GM12878 (cell line): ENCODE data around the gene PCCA. TPM values are rescaled to one million over a fixed set of nuclear protein-coding genes. Genes with fewer than 3 reads are reported as not detected.

Experiments used
- ATAC-seq: fragments of 200-7000 bp; cut with Tn5 transposase; 3 replicates; pipeline ENCODE4 v1.9.1; 2020; ENCODE audit warnings: mild to moderate bottlenecking, moderate library complexity
- BruUV-seq: library from RNA; stranded (reverse); fragments of 400-500 nt; replicated peaks from 2 replicates; lab custom pipeline; 2021; lab: Mats Ljungman, UMichigan
- CTCF ChIA-PET: fragments of 300-600 bp; sonication (Branson Sonifier 250); formaldehyde crosslinking; extraction: SDS; loops from one replicate; lab custom pipeline; 2021; ENCODE audit warnings: inconsistent platforms; lab: Yijun Ruan, JAX
- POLR2A ChIA-PET: fragments of 350-600 bp; formaldehyde crosslinking; extraction: SDS; loops from one replicate; lab custom pipeline; 2021; ENCODE audit warnings: inconsistent platforms; lab: Charles Lee
- RAD21 ChIA-PET: fragments of 300-600 bp; sonication (Branson Sonifier 250); formaldehyde crosslinking; loops from one replicate; lab custom pipeline; 2023; ENCODE audit warnings: antibody characterized with exemption; ENCODE audit not compliant: unreplicated experiment; lab: Charles Lee
- SMC1A ChIA-PET: fragments of 300-600 bp; sonication (Branson Sonifier 250); formaldehyde crosslinking; loops from one replicate; lab custom pipeline; 2023; ENCODE audit not compliant: unreplicated experiment, uncharacterized antibody; lab: Charles Lee
- DNase-seq: peaks from one replicate; pipeline ENCODE4 v3.0.0-alpha.2; 2011; ENCODE audit warnings: low read depth, low spot score
- FAIRE-seq: peaks from 3 replicates; lab custom pipeline; 2011; peaks lifted over from hg19 to GRCh38; lab: Jason Lieb, UNC
- H2AFZ ChIP-seq: 2 replicates; pipeline ENCODE4 v1.6.0; 2011; ENCODE audit warnings: low read depth, low read length, control low read depth; ENCODE audit not compliant: control insufficient read depth
- H3K27ac ChIP-seq: 2 replicates; pipeline ENCODE4 v1.5.1; 2011; ENCODE audit warnings: control low read depth; ENCODE audit not compliant: control insufficient read depth, insufficient read depth
- H3K27me3 ChIP-seq, 2 experiments: replicated peaks in 1 of 2; 2 replicates each; pipeline versions ENCODE4 v1.6.0 to v1.6.1; 2011; ENCODE audit warnings: low read length in 1 of 2; ENCODE audit not compliant: control insufficient read depth in 2 of 2, insufficient read depth in 2 of 2
- H3K36me3 ChIP-seq, 2 experiments: 2 replicates each; pipeline ENCODE4 v1.5.1; 2011; ENCODE audit warnings: low read length in 1 of 2; ENCODE audit not compliant: control insufficient read depth in 2 of 2, insufficient read depth in 2 of 2
- H3K4me1 ChIP-seq: 2 replicates; pipeline ENCODE4 v1.6.1; 2011; ENCODE audit warnings: mild to moderate bottlenecking, low read length, moderate library complexity, mixed read lengths; ENCODE audit not compliant: control insufficient read depth, insufficient read depth
- H3K4me2 ChIP-seq: 2 replicates; pipeline ENCODE4 v1.6.0; 2011; ENCODE audit warnings: control low read depth; ENCODE audit not compliant: control insufficient read depth, insufficient read depth
- H3K4me3 ChIP-seq: fragments of 200-600 bp; sonication (generic); 2 replicates; pipeline ENCODE4 v1.5.1; 2016
- H3K79me2 ChIP-seq: 2 replicates; pipeline ENCODE4 v1.6.0; 2011; ENCODE audit warnings: low read length; ENCODE audit not compliant: control insufficient read depth, insufficient read depth
- H3K9ac ChIP-seq: 2 replicates; pipeline ENCODE4 v1.8.0; 2011; ENCODE audit warnings: low read length, control low read depth, mixed read lengths; ENCODE audit not compliant: control insufficient read depth, insufficient read depth
- H3K9me3 ChIP-seq: replicated peaks from 3 replicates; pipeline ENCODE4 v1.5.1; 2011; ENCODE audit warnings: mild to moderate bottlenecking, low read length; ENCODE audit not compliant: control insufficient read depth, insufficient read depth
- H4K20me1 ChIP-seq: 2 replicates; pipeline ENCODE4 v1.6.0; 2011; ENCODE audit not compliant: control insufficient read depth, insufficient read depth
- EP300 ChIP-seq, 2 experiments: fragments of 150-350 bp in 1 of 2; IDR thresholded peaks; 2 replicates each; pipeline ENCODE4 v1.6.1; 2011 to 2012; ENCODE audit warnings: low read depth in 2 of 2, low read length in 2 of 2, borderline replicate concordance in 1 of 2, improper control_type of control experiment in 1 of 2, inconsistent platforms in 1 of 2; ENCODE audit not compliant: control insufficient read depth in 1 of 2
- ETV6 ChIP-seq, 2 experiments: fragments of 450-650 bp in 1 of 2; IDR thresholded peaks in 1 of 2; conservative IDR thresholded peaks in 1 of 2; 2 replicates each; pipeline ENCODE4 v1.6.1; 2014; ENCODE audit warnings: antibody characterized with exemption in 1 of 2, borderline replicate concordance in 1 of 2, low read depth in 1 of 2, mild to moderate bottlenecking in 1 of 2, moderate library complexity in 1 of 2
- EZH2 ChIP-seq: IDR thresholded peaks from 2 replicates; pipeline ENCODE4 v1.6.1; 2012; ENCODE audit warnings: low read depth, mild to moderate bottlenecking, control low read depth, inconsistent platforms, low read length, borderline replicate concordance; ENCODE audit not compliant: control insufficient read depth
- FOS ChIP-seq: IDR thresholded peaks from 3 replicates; pipeline ENCODE4 v1.6.1; 2011; ENCODE audit warnings: borderline replicate concordance; ENCODE audit not compliant: insufficient read length; ENCODE audit errors: extremely low read depth
- MYB ChIP-seq: fragments of 150-350 bp; IDR thresholded peaks from 2 replicates; pipeline ENCODE4 v1.6.1; 2014; ENCODE audit warnings: mild to moderate bottlenecking, low read depth, low read length, borderline replicate concordance
- RAD21 ChIP-seq: IDR thresholded peaks from 2 replicates; pipeline ENCODE4 v1.6.1; 2011; ENCODE audit warnings: mild to moderate bottlenecking, low read depth, low read length, moderate library complexity; ENCODE audit not compliant: insufficient read depth
- SPI1 ChIP-seq: IDR thresholded peaks from 2 replicates; pipeline ENCODE4 v1.6.1; 2011; ENCODE audit warnings: low read depth, mild to moderate bottlenecking, low read length, moderate library complexity, borderline replicate concordance; ENCODE audit not compliant: insufficient read depth
- SRF ChIP-seq, 2 experiments: IDR thresholded peaks; 2 replicates each; pipeline ENCODE4 v1.6.1; 2011; ENCODE audit warnings: low read depth in 2 of 2, low read length in 2 of 2, mild to moderate bottlenecking in 1 of 2, moderate library complexity in 1 of 2
- TCF12 ChIP-seq: IDR thresholded peaks from 2 replicates; pipeline ENCODE4 v1.6.1; 2011; ENCODE audit warnings: low read depth, mild to moderate bottlenecking, low read length
- TCF3 ChIP-seq: IDR thresholded peaks from 2 replicates; pipeline ENCODE4 v1.6.1; 2012; ENCODE audit warnings: low read depth, mild to moderate bottlenecking, low read length, borderline replicate concordance; ENCODE audit not compliant: insufficient read depth
- ZNF24 ChIP-seq: fragments of 450-650 bp; IDR thresholded peaks from 2 replicates; pipeline ENCODE4 v1.6.1; 2017; ENCODE audit warnings: antibody characterized with exemption, mild to moderate bottlenecking
- WGBS: methylation state at CpG from one replicate; pipeline ENCODE4 v1.1.6; 2016; ENCODE audit warnings: low lambda C conversion rate; ENCODE audit not compliant: insufficient replicate concordance, insufficient coverage; ENCODE audit errors: missing lambda C conversion rate; 5-methylcytosine and 5-hydroxymethylcytosine counted together
- in situ Hi-C: fragments of 300-500 bp; cut with MboI; formaldehyde crosslinking; loops from 9 replicates; pipeline ENCODE4 v1.14.3; 2018; ENCODE audit warnings: mixed read lengths
- intact Hi-C: fragments of 100-400 bp; cut with micrococcal nuclease; formaldehyde crosslinking; loops from one replicate; pipeline ENCODE4 v1.14.2; 2022; ENCODE audit not compliant: unreplicated experiment
- polyA plus RNA-seq, 11 experiments: library from polyadenylated mRNA; depleted of rRNA in 4 of 11; unstranded in 6 of 11; stranded (reverse) in 5 of 11; fragments of >200 nt; fragmentation: Nextera tagmentation in 4 of 11; fragmentation: Illumina TruSeq in 1 of 11; extraction: Ambion mirVana in 4 of 11; extraction: Trizol in 1 of 11; gene quantifications; 1 replicate in 1 of 11; 2 replicates in 10 of 11; pipeline versions ENCODE4 v1.2.1 to v1.2.3, GENCODE V29; 2011 to 2016; ENCODE audit warnings: inconsistent platforms in 2 of 11, missing spikeins in 2 of 11, low read depth in 1 of 11
- total RNA-seq, 4 experiments: library from RNA; depleted of rRNA in 3 of 4; stranded (reverse); fragments of >200 nt in 3 of 4; fragmentation: Illumina TruSeq in 1 of 4; extraction: Trizol in 1 of 4; gene quantifications; 2 replicates each; pipeline versions ENCODE4 v1.2.1 to v1.2.3, GENCODE V29; 2013 to 2021
- TF ChIP-seq, protein P1 (sequence below): IDR thresholded peaks from 2 replicates; pipeline ENCODE4 v1.6.1; 2012; ENCODE audit warnings: low read depth, low read length, improper control_type of control experiment
- TF ChIP-seq, protein P2 (sequence below): fragments of 450-650 bp; formaldehyde crosslinking; IDR thresholded peaks from 2 replicates; pipeline ENCODE4 v1.4.0; 2022; ENCODE audit warnings: mild to moderate bottlenecking, moderate library complexity
- TF ChIP-seq, protein P3 (sequence below): IDR thresholded peaks from 2 replicates; pipeline ENCODE4 v1.6.1; 2012; ENCODE audit warnings: low read depth, low read length, improper control_type of control experiment

Gene PCCA
- total and polyA plus RNA-seq, 10 of the 15 experiments (the other 5 are each of a cell fraction or from before 2014, with no cell fraction given), result 5.9 to 18.2 (median 12.4) TPM

DNA sequence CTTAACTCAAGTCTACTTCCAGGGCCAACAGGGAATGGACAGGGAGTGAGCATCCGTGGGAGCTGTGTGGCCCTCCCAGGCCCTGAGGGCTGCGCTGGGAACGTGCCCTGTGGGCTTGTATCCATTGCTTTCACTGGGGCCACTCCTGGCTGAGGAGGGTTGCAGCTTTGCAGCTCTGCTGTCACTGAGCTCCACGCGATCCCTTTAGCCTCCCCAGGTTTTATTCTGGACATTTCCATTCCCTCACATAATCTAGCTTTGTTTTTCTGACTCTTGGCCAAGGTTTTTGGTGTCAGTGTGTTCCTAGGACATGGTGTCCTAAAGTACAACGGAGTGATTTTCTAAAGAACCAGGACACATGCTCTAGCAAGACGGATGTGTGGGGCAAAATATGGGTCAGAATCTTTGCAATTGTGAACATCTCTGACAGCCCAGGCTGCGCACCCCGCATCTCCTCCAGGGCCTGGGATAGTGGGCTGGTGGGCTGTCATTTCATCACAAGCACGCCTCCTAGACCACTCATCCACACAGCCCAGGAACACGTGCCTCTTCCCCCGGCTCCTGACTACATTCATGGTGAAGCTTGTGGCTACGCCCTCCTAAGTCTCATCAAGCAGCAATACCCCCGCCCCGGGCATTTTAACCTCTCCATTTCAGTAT lies 471.7 kb downstream of the PCCA start:
- Histone ChIP-seq H3K36me3 (no peaks in the 10 kb centered on the region), H2AFZ (no peak overlapping the region), H3K27ac (no peak overlapping the region), H3K9me3 (no peaks in the 10 kb centered on the region), H4K20me1 (no peaks in the 10 kb centered on the region), H3K4me3 (no peak overlapping the region), H3K79me2 (no peaks in the 10 kb centered on the region), H3K4me2 (no peak overlapping the region), H3K27me3 (no peaks in the 10 kb centered on the region), H3K9ac (no peak overlapping the region), H3K4me1 (no peaks in the 10 kb centered on the region)
- ATAC-seq (no peak), FAIRE-seq (no peak), DNase-seq (no peak)
- RAD21 ChIA-PET, result interaction anchor here (1.6 kb wide), 1 partner anchor 12 kb away, joined by 4 read pairs; no protein-coding TSS in a partner anchor
- WGBS, result 70% methylated on average over 15 of the region's 15 CpGs
- TF ChIP-seq, protein P1, sequence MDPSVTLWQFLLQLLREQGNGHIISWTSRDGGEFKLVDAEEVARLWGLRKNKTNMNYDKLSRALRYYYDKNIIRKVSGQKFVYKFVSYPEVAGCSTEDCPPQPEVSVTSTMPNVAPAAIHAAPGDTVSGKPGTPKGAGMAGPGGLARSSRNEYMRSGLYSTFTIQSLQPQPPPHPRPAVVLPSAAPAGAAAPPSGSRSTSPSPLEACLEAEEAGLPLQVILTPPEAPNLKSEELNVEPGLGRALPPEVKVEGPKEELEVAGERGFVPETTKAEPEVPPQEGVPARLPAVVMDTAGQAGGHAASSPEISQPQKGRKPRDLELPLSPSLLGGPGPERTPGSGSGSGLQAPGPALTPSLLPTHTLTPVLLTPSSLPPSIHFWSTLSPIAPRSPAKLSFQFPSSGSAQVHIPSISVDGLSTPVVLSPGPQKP, result no peak
- TF ChIP-seq EZH2 (no peak), TCF3 (no peak), SRF (IDR thresholded peaks at IDR 0.05; ENCODE audit: low read depth in 2 of 2, low read length in 2 of 2) (no peak), RAD21 (no peak), MYB (no peak), EP300 (IDR thresholded peaks at IDR 0.05; ENCODE audit: borderline replicate concordance in 1 of 2, control insufficient read depth in 1 of 2, low read depth in 2 of 2, low read length in 2 of 2) (no peak), ZNF24 (no peak), FOS (no peak), SPI1 (no peak), TCF12 (no peak), ETV6 (conservative IDR thresholded peaks at IDR 0.05 in 1 of 2, IDR thresholded peaks at IDR 0.05 in 1 of 2; ENCODE audit: borderline replicate concordance in 1 of 2, low read depth in 1 of 2) (no peak)
- TF ChIP-seq, protein P2, sequence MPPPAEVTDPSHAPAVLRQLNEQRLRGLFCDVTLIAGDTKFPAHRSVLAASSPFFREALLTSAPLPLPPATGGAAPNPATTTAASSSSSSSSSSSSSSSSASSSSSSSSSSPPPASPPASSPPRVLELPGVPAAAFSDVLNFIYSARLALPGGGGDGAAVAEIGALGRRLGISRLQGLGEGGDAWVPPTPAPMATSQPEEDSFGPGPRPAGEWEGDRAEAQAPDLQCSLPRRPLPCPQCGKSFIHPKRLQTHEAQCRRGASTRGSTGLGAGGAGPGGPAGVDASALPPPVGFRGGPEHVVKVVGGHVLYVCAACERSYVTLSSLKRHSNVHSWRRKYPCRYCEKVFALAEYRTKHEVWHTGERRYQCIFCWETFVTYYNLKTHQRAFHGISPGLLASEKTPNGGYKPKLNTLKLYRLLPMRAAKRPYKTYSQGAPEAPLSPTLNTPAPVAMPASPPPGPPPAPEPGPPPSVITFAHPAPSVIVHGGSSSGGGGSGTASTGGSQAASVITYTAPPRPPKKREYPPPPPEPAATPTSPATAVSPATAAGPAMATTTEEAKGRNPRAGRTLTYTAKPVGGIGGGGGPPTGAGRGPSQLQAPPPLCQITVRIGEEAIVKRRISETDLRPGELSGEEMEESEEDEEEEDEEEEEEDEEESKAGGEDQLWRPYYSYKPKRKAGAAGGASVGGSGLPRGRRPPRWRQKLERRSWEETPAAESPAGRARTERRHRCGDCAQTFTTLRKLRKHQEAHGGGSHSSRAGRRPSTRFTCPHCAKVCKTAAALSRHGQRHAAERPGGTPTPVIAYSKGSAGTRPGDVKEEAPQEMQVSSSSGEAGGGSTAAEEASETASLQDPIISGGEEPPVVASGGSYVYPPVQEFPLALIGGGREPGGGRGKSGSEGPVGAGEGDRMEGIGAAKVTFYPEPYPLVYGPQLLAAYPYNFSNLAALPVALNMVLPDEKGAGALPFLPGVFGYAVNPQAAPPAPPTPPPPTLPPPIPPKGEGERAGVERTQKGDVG, result no peak
- TF ChIP-seq, protein P3, sequence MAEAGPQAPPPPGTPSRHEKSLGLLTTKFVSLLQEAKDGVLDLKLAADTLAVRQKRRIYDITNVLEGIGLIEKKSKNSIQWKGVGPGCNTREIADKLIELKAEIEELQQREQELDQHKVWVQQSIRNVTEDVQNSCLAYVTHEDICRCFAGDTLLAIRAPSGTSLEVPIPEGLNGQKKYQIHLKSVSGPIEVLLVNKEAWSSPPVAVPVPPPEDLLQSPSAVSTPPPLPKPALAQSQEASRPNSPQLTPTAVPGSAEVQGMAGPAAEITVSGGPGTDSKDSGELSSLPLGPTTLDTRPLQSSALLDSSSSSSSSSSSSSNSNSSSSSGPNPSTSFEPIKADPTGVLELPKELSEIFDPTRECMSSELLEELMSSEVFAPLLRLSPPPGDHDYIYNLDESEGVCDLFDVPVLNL, result no peak
- POLR2A ChIA-PET, result no interaction called here
- SMC1A ChIA-PET, result interaction anchor here (0.7 kb wide), 1 partner anchor 1494 kb away, joined by 3 read pairs; no protein-coding TSS in a partner anchor
- CTCF ChIA-PET, result interaction anchor here (3.8 kb wide), 1 partner anchor 12 kb away, joined by 15 read pairs; no protein-coding TSS in a partner anchor
- BruUV-seq, result no TSS peak
- intact Hi-C loops (no loop called here), in situ Hi-C loops (no loop called here)
